WERI-Rb-1 (cell line): Measurements from ENCODE around the gene MAPK12.

Experiments
- DNase-seq: peaks from one replicate; pipeline ENCODE4 v3.0.0-alpha.2; 2020
- H3K27ac ChIP-seq: fragments of 250-450 bp; sonication (Bioruptor Pico); 2 replicates; pipeline ENCODE4 v1.5.1; 2020; ENCODE audit warnings: mild to moderate bottlenecking, moderate library complexity
- H3K27me3 ChIP-seq: fragments of 250-450 bp; sonication (Bioruptor Pico); 2 replicates; pipeline ENCODE4 v1.5.1; 2021; ENCODE audit warnings: mild to moderate bottlenecking, low read depth, moderate library complexity; ENCODE audit not compliant: insufficient read depth, severe bottlenecking
- H3K36me3 ChIP-seq: fragments of 250-450 bp; sonication (Bioruptor Pico); 2 replicates; pipeline ENCODE4 v1.5.1; 2020; ENCODE audit warnings: mild to moderate bottlenecking, moderate library complexity
- H3K4me3 ChIP-seq: 2 replicates; pipeline ENCODE4 v1.5.1; 2011; ENCODE audit warnings: low read depth, mild to moderate bottlenecking, control low read depth, low read length
- H3K9me3 ChIP-seq: fragments of 250-450 bp; sonication (Bioruptor Pico); 2 replicates; pipeline ENCODE4 v1.5.1; 2021; ENCODE audit warnings: mild to moderate bottlenecking, moderate library complexity; ENCODE audit not compliant: severe bottlenecking
- CTCF ChIP-seq: IDR thresholded peaks from 2 replicates; pipeline ENCODE4 v1.5.1; 2011; ENCODE audit warnings: low read depth, mild to moderate bottlenecking, control low read depth, inconsistent platforms, low read length

MAPK12 gene

GRCh38 chr22:50285568-50286229, 24.2 kb upstream of the MAPK12 start:
- Histone ChIP-seq H3K4me3 (no peak overlapping the region), H3K27me3 (no peaks in the 10 kb centered on the region), H3K36me3 (peaks cover 80% of the 10 kb centered on the region), H3K9me3 (no peaks in the 10 kb centered on the region), H3K27ac (no peak overlapping the region)
- no peak for TF ChIP-seq CTCF
- DNase-seq = no peak

DNA sequence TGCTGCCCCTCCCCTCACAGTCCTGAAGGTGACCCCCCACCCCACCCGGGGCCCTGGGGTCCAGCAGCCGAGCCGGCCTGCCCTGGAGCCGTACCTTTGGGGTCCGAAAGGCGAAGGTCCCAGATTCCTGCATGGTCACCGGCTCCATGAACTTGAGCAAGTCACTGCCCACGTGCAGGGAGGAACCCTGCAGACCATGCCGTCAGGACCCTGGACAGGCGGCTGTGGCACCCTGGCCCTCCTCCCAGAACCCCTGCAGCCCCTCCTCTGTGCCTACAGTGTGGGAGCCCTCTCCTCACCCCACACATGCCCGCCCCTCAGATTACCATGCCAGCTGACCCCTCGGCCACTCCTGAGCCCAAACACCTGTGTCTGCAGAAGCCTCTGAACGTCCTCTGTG, 23.0 kb upstream of the MAPK12 start:
- no peak for TF ChIP-seq CTCF
- no peak overlapping the region for H3K4me3 ChIP-seq
- no peaks in the 10 kb centered on the region for H3K27me3 ChIP-seq
- no peak overlapping the region for H3K27ac ChIP-seq
- H3K9me3 ChIP-seq = no peaks in the 10 kb centered on the region
- peaks cover 78% of the 10 kb centered on the region for H3K36me3 ChIP-seq
- DNase-seq = no peak

DNA sequence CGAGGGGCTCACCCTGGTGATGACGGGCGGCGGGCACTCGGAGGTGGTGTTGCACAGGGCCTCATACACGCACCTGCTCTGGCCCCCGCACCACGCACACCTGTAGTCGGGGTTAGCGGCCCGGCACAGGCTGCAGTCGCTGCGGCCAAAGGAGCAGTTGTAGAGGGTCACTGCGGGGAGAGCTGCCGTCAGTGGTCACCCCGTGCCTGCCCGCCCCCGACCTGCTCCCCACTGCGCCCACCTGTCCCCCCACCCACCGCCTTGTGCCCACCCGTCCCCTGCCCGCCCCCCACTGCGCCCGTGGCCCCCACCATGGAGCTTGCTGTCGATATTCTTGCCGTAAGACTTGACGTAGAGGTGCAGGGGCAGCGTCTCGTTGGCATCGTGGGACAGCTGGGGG, 22.3 kb upstream of the MAPK12 start:
- Histone ChIP-seq H3K27me3 (no peaks in the 10 kb centered on the region), H3K36me3 (peaks cover 78% of the 10 kb centered on the region), H3K4me3 (no peak overlapping the region), H3K9me3 (no peaks in the 10 kb centered on the region), H3K27ac (no peak overlapping the region)
- no peak for DNase-seq
- no peak for TF ChIP-seq CTCF

DNA sequence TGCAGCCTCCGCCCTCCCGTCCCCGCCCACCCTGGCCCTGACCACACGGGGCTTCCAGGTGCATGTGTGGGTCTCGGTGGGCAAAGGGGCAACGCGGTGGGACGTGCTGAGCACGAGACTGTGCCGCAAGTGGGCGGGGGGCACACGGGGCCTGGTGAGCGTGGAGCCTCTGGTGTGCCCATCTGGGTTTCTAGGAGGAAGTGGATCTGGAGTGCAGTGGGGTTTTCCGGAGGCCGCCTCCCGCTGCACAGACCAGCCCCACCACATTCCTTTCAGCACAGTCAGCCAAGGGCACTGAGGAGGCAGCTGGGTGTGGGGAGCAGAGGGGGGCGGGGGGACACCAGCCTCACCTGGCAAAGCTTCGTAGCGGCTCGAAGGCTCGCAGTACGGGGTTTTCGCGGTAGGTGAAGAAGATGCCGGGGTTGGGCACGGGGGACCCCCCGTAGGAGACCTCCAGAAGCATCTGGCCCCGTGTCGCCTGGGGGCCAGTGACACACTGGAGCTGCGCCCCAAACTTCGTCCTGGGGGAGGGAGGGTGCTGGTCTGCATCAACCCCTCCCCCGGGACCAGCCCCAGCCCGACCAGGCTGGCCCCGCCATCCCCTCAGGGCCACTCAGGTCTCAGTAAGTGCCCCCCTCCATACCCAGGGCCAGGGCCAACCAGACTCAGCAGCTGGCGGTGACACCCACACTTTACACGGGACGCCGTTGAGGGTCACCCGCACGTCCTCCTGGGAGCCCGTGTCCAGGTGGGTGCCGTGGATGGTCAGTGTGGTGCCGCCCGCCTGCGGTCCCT, 21.1 kb upstream of the MAPK12 start:
- Histone ChIP-seq H3K27me3 (no peaks in the 10 kb centered on the region), H3K4me3 (no peak overlapping the region), H3K9me3 (no peaks in the 10 kb centered on the region), H3K27ac (no peak overlapping the region), H3K36me3 (peaks cover 78% of the 10 kb centered on the region)
- TF ChIP-seq CTCF = no peak
- DNase-seq = no peak

DNA sequence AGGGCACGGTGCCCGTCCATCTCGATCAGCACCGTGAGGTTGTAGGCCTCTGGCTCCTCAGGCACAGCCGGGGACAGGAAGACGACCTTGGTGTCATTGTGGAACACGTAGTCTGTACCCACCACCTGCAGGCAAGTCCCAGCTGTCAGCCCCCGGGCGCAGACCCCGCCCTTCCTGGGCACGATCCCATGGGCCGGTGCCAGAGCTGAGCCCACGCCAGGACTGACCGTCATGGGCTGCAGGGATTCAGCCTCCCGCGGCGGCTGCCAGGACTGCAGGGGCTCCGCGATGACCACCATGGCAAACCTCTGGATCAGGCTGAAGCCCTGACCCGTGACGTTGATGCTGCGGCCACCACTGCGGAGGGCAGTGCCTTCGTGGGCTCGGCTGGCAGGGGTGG, 20.5 kb upstream of the MAPK12 start:
- DNase-seq = no peak
- Histone ChIP-seq H3K9me3 (no peaks in the 10 kb centered on the region), H3K36me3 (peaks cover 78% of the 10 kb centered on the region), H3K27me3 (no peaks in the 10 kb centered on the region), H3K27ac (no peak overlapping the region), H3K4me3 (no peak overlapping the region)
- no peak for TF ChIP-seq CTCF
